ENCODE results near the gene CDC6.

GRCh38 chr17:40297511-40297910 is 9.8 kb downstream of the CDC6 start:
- TF ChIP-seq, protein P1, sequence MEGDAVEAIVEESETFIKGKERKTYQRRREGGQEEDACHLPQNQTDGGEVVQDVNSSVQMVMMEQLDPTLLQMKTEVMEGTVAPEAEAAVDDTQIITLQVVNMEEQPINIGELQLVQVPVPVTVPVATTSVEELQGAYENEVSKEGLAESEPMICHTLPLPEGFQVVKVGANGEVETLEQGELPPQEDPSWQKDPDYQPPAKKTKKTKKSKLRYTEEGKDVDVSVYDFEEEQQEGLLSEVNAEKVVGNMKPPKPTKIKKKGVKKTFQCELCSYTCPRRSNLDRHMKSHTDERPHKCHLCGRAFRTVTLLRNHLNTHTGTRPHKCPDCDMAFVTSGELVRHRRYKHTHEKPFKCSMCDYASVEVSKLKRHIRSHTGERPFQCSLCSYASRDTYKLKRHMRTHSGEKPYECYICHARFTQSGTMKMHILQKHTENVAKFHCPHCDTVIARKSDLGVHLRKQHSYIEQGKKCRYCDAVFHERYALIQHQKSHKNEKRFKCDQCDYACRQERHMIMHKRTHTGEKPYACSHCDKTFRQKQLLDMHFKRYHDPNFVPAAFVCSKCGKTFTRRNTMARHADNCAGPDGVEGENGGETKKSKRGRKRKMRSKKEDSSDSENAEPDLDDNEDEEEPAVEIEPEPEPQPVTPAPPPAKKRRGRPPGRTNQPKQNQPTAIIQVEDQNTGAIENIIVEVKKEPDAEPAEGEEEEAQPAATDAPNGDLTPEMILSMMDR (IDR thresholded peaks at IDR 0.05) = no peak
- TF ChIP-seq EZH2 (IDR thresholded peaks at IDR 0.05) (no peak), EZH2phosphoT487 (IDR thresholded peaks at IDR 0.05) (no peak)
